NB4 (cell line): Measurements from ENCODE around the gene WRAP73.
"Not testable (repeated sequence)": the region's sequence is repeated elsewhere in the genome, so short reads cannot be mapped to it uniquely, and the experiment has no call there.

Experiments
- DNase-seq: peaks from one replicate; pipeline ENCODE4 v3.0.0; 2010; ENCODE audit warnings: low read depth
- H3K4me3 ChIP-seq: one replicate; pipeline ENCODE4 v1.5.1; 2011; ENCODE audit warnings: mild to moderate bottlenecking, low read depth, low read length, moderate library complexity
- MYC ChIP-seq: IDR thresholded peaks from 2 replicates; pipeline ENCODE4 v1.6.1; 2011; ENCODE audit warnings: low read depth, low read length
- POLR2A ChIP-seq: IDR thresholded peaks from 2 replicates; pipeline ENCODE4 v1.6.1; 2011; ENCODE audit warnings: mild to moderate bottlenecking; ENCODE audit not compliant: insufficient read length; ENCODE audit errors: extremely low read depth
- TF ChIP-seq, protein P1 (sequence below): IDR thresholded peaks from 2 replicates; pipeline ENCODE4 v1.6.1; 2011; ENCODE audit warnings: low read depth, low read length
- TF ChIP-seq, protein P2 (sequence below): IDR thresholded peaks from one replicate; pipeline ENCODE4 v1.5.1; 2012; ENCODE audit warnings: low read depth, low read length

WRAP73 gene

DNA sequence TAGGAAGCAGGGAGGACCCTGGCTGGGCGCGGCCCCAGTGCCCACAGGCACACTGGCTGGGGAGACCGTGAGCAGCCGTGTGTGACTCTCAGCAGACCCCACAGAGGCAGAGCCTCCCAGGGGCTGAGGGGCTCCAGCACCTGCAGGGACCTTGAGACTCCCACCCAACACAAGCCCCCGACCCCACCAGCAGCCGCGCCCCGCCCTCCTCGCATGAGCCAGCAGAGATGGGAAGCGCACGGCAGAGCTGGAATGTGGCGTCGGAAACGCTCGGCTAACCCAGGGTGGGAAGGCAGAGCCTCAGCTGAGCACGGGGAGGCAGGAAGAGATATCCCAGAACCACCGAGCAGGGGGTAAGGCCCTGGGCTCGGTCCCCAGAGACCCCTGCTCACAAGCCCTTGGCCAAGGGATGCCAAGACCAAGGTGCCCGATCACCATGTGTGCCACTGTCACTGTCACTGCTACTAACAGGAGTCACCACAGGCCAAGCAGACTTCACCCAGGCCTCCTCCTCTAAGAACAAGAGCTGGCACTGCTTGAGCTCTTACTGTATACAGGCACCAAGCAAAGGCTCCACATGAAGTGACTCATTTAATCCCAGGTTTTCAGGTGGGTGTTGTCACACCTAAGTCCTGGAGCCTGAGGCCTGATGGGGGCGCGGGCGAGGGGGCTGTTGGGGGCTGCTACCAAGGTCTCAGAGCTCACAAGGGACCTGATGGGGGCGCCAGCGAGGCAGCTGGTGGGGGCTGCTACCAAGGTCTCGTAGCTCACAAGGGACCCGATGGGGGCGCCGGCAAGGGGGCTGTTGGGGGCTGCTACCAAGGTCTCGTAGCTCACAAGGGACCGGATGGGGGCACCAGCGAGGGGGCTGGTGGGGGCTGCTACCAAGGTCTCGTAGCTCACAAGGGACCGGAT, 58.7 kb downstream of the WRAP73 start:
- TF ChIP-seq, protein P1, sequence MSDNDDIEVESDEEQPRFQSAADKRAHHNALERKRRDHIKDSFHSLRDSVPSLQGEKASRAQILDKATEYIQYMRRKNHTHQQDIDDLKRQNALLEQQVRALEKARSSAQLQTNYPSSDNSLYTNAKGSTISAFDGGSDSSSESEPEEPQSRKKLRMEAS: no peak
- TF ChIP-seq POLR2A (no peak), MYC (no peak)
- TF ChIP-seq, protein P2, sequence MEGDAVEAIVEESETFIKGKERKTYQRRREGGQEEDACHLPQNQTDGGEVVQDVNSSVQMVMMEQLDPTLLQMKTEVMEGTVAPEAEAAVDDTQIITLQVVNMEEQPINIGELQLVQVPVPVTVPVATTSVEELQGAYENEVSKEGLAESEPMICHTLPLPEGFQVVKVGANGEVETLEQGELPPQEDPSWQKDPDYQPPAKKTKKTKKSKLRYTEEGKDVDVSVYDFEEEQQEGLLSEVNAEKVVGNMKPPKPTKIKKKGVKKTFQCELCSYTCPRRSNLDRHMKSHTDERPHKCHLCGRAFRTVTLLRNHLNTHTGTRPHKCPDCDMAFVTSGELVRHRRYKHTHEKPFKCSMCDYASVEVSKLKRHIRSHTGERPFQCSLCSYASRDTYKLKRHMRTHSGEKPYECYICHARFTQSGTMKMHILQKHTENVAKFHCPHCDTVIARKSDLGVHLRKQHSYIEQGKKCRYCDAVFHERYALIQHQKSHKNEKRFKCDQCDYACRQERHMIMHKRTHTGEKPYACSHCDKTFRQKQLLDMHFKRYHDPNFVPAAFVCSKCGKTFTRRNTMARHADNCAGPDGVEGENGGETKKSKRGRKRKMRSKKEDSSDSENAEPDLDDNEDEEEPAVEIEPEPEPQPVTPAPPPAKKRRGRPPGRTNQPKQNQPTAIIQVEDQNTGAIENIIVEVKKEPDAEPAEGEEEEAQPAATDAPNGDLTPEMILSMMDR: no peak
- no peak for DNase-seq
- H3K4me3 ChIP-seq: no peak overlapping the region

GRCh38 chr1:3590139-3590763, 59.7 kb downstream of the WRAP73 start:
- no peak overlapping the region for H3K4me3 ChIP-seq
- no peak for DNase-seq
- TF ChIP-seq MYC (no peak), POLR2A (no peak)
- TF ChIP-seq, protein P2: no peak
- TF ChIP-seq, protein P1: no peak

- TF ChIP-seq, protein P2: no peak
- TF ChIP-seq POLR2A: no peak
- TF ChIP-seq, protein P1: no peak
- no peak for TF ChIP-seq MYC
- H3K4me3 ChIP-seq: no peak overlapping the region
- DNase-seq: no peak
Measured at GRCh38 chr1:3588395-3588794, 61.5 kb downstream of the WRAP73 start.

DNA sequence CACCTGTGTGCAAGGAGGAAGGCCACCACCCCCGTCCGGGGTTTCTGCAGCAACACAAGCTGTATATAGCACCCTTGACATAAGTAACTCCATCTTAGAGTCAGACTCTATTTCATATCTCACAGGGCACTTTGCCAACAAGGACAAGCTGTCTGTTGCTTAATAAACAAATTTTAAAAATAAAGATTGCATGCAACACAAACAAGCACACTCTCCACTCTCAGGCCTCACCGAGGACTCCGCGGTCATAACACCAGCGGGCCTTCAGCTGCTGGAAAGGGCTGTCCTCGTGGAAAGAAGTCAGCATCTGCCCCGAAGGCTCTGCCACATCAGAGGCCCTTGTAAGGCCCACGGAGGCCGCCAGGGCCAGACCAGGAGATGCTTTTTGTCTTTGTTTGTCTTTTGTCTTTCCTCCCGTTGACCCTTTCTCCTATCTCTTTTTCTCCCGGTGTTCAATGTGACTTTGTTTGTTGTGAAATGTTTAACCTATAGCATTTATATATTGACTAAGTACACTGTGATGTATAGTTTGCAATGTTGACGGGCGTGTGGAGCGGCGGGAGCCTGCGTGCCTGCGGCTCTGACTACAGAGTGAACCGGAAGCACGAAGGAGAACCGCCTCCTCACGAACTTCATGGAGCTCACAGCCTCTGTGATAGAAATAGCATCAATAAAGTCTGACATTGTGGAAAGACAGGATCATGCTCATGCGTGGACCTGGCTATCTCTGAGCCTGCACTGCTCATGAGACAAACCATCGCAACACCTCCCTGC, 62.7 kb downstream of the WRAP73 start:
- no peak for DNase-seq
- no peak overlapping the region for H3K4me3 ChIP-seq
- TF ChIP-seq POLR2A (no peak), MYC (no peak)
- TF ChIP-seq, protein P1: no peak
- TF ChIP-seq, protein P2: no peak

- no peak for DNase-seq
- no peak for TF ChIP-seq MYC
- TF ChIP-seq POLR2A: no peak
- TF ChIP-seq, protein P1: no peak
- TF ChIP-seq, protein P2: no peak
- no peak overlapping the region for H3K4me3 ChIP-seq
Measured at GRCh38 chr1:3585940-3586568, 63.8 kb downstream of the WRAP73 start.

GRCh38 chr1:3585353-3585868, 64.5 kb downstream of the WRAP73 start:
- DNase-seq, H3K4me3 ChIP-seq: not testable (repeated sequence)
